HepG2 (cell line): ENCODE data around the gene ARHGAP4. TPM values are rescaled to one million over a fixed set of nuclear protein-coding genes. Genes with fewer than 3 reads are reported as not detected.

Source experiments
- ASH2L ChIP-seq: fragments of 300-600, 200-600 bp; sonication (generic); IDR thresholded peaks from 2 replicates; pipeline ENCODE4 v1.7.0; 2017; ENCODE audit warnings: low read depth, mild to moderate bottlenecking, moderate library complexity, mixed read lengths, low read length; ENCODE audit not compliant: insufficient read length
- ATF1 ChIP-seq: IDR thresholded peaks from 2 replicates; pipeline ENCODE4 v1.6.1; 2016; ENCODE audit warnings: mild to moderate bottlenecking, control low read depth
- BCL6 ChIP-seq: IDR thresholded peaks from 2 replicates; pipeline ENCODE4 v1.6.1; 2016; ENCODE audit warnings: missing genetic modification reagents, missing compliant biosample characterization
- HOXA3 ChIP-seq: sonication (generic); formaldehyde crosslinking; IDR thresholded peaks from 2 replicates; pipeline ENCODE4 v1.5.0; 2020; ENCODE audit warnings: missing genetic modification reagents
- MAF1 ChIP-seq: sonication (generic); formaldehyde crosslinking; IDR thresholded peaks from 2 replicates; pipeline ENCODE4 v1.5.0; 2020; ENCODE audit warnings: missing genetic modification reagents, borderline replicate concordance
- RBAK ChIP-seq: sonication (generic); formaldehyde crosslinking; IDR thresholded peaks from 2 replicates; pipeline ENCODE4 v1.5.1; 2020; ENCODE audit warnings: mild to moderate bottlenecking, missing genetic modification reagents
- RCOR2 ChIP-seq: IDR thresholded peaks from 2 replicates; pipeline ENCODE4 v1.6.1; 2016; ENCODE audit warnings: missing biosample characterization, missing genetic modification reagents
- REL ChIP-seq: sonication (generic); formaldehyde crosslinking; conservative IDR thresholded peaks from 2 replicates; pipeline ENCODE4 v1.8.0; 2022; ENCODE audit warnings: mild to moderate bottlenecking, missing genetic modification reagents, moderate library complexity
- SOX13 ChIP-seq, 3 experiments: fragments of 450-650 bp in 1 of 3; sonication (generic) in 1 of 3; formaldehyde crosslinking in 1 of 3; IDR thresholded peaks in 2 of 3; conservative IDR thresholded peaks in 1 of 3; 2 replicates each; pipeline versions ENCODE4 v1.5.0 to v1.6.1; 2016 to 2020; ENCODE audit warnings: antibody characterized with exemption in 1 of 3, mild to moderate bottlenecking in 1 of 3, missing compliant biosample characterization in 1 of 3, missing genetic modification reagents in 1 of 3, moderate library complexity in 1 of 3
- SUZ12 ChIP-seq: fragments of 150-350 bp; IDR thresholded peaks from 2 replicates; pipeline ENCODE4 v1.6.1; 2014; ENCODE audit warnings: low read depth, low read length
- ZBTB7B ChIP-seq: sonication (generic); formaldehyde crosslinking; IDR thresholded peaks from 2 replicates; pipeline ENCODE4 v1.4.0; 2020; ENCODE audit warnings: missing genetic modification reagents
- ZNF335 ChIP-seq: sonication (generic); formaldehyde crosslinking; IDR thresholded peaks from 2 replicates; pipeline ENCODE4 v1.4.0; 2020; ENCODE audit warnings: missing genetic modification reagents
- ZNF747 ChIP-seq: sonication (generic); formaldehyde crosslinking; IDR thresholded peaks from 2 replicates; pipeline ENCODE4 v1.8.1; 2023; ENCODE audit warnings: missing genetic modification reagents, mild to moderate bottlenecking, borderline replicate concordance
- polyA plus RNA-seq, 8 experiments: library from polyadenylated mRNA; depleted of rRNA in 3 of 8; stranded (reverse) in 7 of 8; unstranded in 1 of 8; fragments of >200 nt; fragmentation: Illumina TruSeq in 4 of 8; extraction: Trizol in 4 of 8; gene quantifications; 2 replicates each; pipeline versions ENCODE4 v1.2.1 to v1.2.3, GENCODE V29; 2011 to 2016; ENCODE audit warnings: low read depth in 4 of 8, missing spikeins in 1 of 8, mixed read lengths in 1 of 8; ENCODE audit not compliant: insufficient read depth in 1 of 8
- total RNA-seq, 5 experiments: library from RNA; depleted of rRNA; stranded (reverse); fragments of >200 nt; fragmentation: Illumina TruSeq; extraction: Trizol; gene quantifications; 2 replicates each; pipeline ENCODE4 v1.2.3, GENCODE V29; 2016; ENCODE audit warnings: low read depth in 1 of 5
- TF ChIP-seq, protein P1 (sequence below): sonication (generic); formaldehyde crosslinking; IDR thresholded peaks from 2 replicates; pipeline ENCODE4 v1.5.1; 2020; ENCODE audit warnings: mild to moderate bottlenecking, missing genetic modification reagents
- TF ChIP-seq, protein P2 (sequence below): sonication (generic); formaldehyde crosslinking; IDR thresholded peaks from 2 replicates; pipeline ENCODE4 v1.5.1; 2020; ENCODE audit warnings: mild to moderate bottlenecking, missing genetic modification reagents, borderline replicate concordance
- TF ChIP-seq, protein P3 (sequence below): sonication (generic); formaldehyde crosslinking; IDR thresholded peaks from 2 replicates; pipeline ENCODE4 v1.5.0; 2020; ENCODE audit warnings: mild to moderate bottlenecking, missing genetic modification reagents, borderline replicate concordance

Gene ARHGAP4
- total and polyA plus RNA-seq, 2 of the 13 experiments (the other 11 are each of a cell fraction or from before 2014, with no cell fraction given) = 0.57 to 0.64 TPM

DNA sequence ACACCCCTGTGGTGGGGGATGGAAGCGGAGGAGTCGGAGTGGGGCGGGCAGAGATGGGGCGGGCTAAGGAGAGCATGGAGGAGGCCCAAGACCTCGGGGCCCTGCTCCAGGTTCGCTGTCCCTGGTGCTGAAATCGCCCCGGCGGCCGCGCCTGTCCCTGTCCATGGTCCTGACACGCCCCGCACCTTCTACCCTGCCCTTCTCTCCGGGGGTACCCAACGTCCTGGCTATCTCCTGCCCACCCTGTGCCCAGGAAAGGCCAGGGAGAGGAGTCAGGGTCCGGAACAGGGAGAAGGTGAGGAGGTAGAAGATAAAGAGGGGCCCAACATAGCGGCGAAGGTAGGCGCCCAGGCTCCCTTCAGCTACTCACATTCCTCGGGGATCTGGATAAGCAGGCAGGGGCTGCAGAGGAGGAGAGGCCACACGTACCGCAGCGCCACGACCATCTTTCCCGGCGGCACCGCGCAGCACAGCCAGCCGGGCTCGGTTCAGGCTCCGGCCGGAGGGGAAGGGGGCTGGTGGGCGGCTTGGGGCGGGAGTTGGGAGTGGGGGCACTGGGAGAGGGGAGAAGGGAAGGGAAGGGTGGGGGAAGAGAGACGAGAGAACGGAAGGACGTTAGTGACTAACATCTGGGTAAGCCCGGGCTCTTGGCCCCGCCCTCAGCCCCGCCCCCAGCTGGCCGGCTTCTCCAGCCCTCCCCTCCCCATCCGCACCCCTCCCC, 50.5 kb downstream of the ARHGAP4 start (continued):
- TF ChIP-seq ZBTB7B (CRISPR knock-in tag) (peak; percentile 98), ASH2L (no peak), RCOR2 (CRISPR knock-in tag) (peak; percentile 74; the same call in 1 of the 2 replicates), REL (CRISPR knock-in tag) (peak; percentile 99), RBAK (CRISPR knock-in tag) (peak; percentile 89), SUZ12 (no peak), BCL6 (CRISPR knock-in tag) (peak; percentile 93), SOX13 (IDR thresholded peaks at IDR 0.05) (no peak), SOX13 (CRISPR knock-in tag; conservative IDR thresholded peaks at IDR 0.05 in 1 of 2, IDR thresholded peaks at IDR 0.05 in 1 of 2) (peak in 1 of 2 experiments; percentile 90; a peak in 2 of 4 replicates), HOXA3 (CRISPR knock-in tag) (peak; percentile 95), MAF1 (CRISPR knock-in tag) (peak; percentile 99), ATF1 (CRISPR knock-in tag) (no peak), ZNF747 (peak; percentile 97), ZNF335 (CRISPR knock-in tag) (peak; percentile 98)
- TF ChIP-seq, protein P1, sequence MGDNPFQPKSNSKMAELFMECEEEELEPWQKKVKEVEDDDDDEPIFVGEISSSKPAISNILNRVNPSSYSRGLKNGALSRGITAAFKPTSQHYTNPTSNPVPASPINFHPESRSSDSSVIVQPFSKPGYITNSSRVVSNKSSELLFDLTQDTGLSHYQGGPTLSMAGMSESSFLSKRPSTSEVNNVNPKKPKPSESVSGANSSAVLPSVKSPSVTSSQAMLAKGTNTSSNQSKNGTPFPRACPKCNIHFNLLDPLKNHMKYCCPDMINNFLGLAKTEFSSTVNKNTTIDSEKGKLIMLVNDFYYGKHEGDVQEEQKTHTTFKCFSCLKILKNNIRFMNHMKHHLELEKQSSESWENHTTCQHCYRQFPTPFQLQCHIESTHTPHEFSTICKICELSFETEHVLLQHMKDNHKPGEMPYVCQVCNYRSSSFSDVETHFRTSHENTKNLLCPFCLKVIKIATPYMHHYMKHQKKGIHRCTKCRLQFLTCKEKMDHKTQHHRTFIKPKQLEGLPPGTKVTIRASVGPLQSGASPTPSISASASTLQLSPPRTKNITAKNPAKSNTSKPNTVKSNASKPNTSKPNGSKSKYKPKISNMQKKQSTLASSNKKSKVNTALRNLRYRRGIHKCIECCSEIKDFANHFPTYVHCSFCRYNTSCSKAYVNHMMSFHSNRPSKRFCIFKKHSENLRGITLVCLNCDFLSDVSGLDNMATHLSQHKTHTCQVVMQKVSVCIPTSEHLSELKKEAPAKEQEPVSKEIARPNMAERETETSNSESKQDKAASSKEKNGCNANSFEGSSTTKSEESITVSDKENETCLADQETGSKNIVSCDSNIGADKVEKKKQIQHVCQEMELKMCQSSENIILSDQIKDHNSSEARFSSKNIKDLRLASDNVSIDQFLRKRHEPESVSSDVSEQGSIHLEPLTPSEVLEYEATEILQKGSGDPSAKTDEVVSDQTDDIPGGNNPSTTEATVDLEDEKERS (CRISPR knock-in tag) = peak; percentile 100
- TF ChIP-seq, protein P2, sequence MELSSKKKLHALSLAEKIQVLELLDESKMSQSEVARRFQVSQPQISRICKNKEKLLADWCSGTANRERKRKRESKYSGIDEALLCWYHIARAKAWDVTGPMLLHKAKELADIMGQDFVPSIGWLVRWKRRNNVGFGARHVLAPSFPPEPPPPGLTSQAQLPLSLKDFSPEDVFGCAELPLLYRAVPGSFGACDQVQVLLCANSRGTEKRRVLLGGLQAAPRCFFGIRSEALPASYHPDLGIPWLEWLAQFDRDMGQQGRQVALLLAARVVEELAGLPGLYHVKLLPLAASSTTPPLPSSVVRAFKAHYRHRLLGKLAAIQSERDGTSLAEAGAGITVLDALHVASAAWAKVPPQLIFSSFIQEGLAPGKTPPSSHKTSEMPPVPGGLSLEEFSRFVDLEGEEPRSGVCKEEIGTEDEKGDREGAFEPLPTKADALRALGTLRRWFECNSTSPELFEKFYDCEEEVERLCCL (CRISPR knock-in tag) = peak; percentile 100
- TF ChIP-seq, protein P3, sequence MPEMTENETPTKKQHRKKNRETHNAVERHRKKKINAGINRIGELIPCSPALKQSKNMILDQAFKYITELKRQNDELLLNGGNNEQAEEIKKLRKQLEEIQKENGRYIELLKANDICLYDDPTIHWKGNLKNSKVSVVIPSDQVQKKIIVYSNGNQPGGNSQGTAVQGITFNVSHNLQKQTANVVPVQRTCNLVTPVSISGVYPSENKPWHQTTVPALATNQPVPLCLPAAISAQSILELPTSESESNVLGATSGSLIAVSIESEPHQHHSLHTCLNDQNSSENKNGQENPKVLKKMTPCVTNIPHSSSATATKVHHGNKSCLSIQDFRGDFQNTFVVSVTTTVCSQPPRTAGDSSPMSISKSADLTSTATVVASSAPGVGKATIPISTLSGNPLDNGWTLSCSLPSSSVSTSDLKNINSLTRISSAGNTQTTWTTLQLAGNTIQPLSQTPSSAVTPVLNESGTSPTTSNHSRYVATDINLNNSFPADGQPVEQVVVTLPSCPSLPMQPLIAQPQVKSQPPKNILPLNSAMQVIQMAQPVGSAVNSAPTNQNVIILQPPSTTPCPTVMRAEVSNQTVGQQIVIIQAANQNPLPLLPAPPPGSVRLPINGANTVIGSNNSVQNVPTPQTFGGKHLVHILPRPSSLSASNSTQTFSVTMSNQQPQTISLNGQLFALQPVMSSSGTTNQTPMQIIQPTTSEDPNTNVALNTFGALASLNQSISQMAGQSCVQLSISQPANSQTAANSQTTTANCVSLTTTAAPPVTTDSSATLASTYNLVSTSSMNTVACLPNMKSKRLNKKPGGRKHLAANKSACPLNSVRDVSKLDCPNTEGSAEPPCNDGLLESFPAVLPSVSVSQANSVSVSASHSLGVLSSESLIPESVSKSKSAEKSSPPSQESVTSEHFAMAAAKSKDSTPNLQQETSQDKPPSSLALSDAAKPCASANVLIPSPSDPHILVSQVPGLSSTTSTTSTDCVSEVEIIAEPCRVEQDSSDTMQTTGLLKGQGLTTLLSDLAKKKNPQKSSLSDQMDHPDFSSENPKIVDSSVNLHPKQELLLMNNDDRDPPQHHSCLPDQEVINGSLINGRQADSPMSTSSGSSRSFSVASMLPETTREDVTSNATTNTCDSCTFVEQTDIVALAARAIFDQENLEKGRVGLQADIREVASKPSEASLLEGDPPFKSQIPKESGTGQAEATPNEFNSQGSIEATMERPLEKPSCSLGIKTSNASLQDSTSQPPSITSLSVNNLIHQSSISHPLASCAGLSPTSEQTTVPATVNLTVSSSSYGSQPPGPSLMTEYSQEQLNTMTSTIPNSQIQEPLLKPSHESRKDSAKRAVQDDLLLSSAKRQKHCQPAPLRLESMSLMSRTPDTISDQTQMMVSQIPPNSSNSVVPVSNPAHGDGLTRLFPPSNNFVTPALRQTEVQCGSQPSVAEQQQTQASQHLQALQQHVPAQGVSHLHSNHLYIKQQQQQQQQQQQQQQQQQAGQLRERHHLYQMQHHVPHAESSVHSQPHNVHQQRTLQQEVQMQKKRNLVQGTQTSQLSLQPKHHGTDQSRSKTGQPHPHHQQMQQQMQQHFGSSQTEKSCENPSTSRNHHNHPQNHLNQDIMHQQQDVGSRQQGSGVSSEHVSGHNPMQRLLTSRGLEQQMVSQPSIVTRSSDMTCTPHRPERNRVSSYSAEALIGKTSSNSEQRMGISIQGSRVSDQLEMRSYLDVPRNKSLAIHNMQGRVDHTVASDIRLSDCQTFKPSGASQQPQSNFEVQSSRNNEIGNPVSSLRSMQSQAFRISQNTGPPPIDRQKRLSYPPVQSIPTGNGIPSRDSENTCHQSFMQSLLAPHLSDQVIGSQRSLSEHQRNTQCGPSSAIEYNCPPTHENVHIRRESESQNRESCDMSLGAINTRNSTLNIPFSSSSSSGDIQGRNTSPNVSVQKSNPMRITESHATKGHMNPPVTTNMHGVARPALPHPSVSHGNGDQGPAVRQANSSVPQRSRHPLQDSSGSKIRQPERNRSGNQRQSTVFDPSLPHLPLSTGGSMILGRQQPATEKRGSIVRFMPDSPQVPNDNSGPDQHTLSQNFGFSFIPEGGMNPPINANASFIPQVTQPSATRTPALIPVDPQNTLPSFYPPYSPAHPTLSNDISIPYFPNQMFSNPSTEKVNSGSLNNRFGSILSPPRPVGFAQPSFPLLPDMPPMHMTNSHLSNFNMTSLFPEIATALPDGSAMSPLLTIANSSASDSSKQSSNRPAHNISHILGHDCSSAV (CRISPR knock-in tag) = peak; percentile 91; the same call in 1 of the 2 replicates
